ENCODE data around the gene NXPH3. TPM values are rescaled to one million over a fixed set of nuclear protein-coding genes. Genes with fewer than 3 reads are reported as not detected.

Gene NXPH3
- total RNA-seq = 10 to 100 TPM in 1 of 2 donors, 1 to 10 TPM in 1; 4.7 to 15.5 TPM

GRCh38 chr17:49575679-49576087, at the start of gene NXPH3:
TSS of gene NXPH3 (plus strand) at chr17:49575871. CDS start at chr17:49576220, 349 bp downstream.
- TF ChIP-seq CTCF (IDR thresholded peaks at IDR 0.05) (peak; percentile 40 to 89 (median 70)), POLR2AphosphoS5 (IDR thresholded peaks at IDR 0.05) (no peak)
- no peaks in the 10 kb centered on the region for H3K9me3 ChIP-seq
- intact Hi-C loops (cut with DNase I) = loop anchor here (5.0 kb wide), 1 partner anchor 42 kb away; no protein-coding TSS in a partner anchor
- no peaks in the 10 kb centered on the region for H3K4me1 ChIP-seq (replicated peaks)
- peak within 1 kb of the TSS; percentile 67 to 77 for H3K27ac ChIP-seq
- peak within 1 kb of the TSS; percentile 50 to 58 for H3K4me3 ChIP-seq
- peak; percentile 54 for DNase-seq (ENCODE audit: low spot score)
- no peaks in the 10 kb centered on the region for H3K36me3 ChIP-seq
- no peaks in the 10 kb centered on the region for H3K27me3 ChIP-seq (replicated peaks; ENCODE audit: insufficient read depth)
- 2% methylated on average over 51 of the region's 55 CpGs for WGBS

DNA sequence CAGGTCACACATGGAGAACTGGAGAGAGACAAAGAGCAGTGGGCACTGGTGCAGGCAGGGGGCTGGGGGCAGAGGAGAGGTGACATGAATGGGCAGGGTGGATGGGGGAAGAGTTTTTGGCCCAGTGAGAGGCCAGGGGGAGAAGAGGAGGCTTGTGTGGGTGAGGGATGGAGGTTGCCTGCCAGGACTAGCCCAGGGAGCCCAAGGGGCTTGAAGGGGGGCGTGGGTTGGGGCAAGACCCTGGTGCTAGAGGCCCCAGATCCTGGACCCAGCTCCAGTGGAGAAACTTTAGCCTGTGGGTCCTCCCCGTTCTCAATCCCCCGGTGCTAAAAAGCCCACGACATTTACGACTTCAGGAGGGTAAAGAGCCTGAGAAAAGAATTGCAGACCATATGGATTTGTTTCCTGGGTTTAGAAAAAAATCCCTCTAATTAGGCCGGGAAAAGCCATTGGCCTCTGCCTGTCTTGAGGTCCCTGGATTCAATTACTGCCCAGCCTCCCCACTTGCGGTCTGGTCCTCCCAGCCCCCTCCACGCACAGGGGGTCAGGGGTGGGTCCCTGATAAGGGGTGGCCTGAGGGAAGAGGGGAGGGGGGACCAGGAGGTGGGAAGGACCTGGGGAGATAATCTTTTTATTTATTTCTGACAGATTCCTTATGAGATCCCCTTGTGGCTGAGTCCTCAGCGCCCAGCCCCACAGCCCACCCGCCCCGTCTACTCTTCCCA, 47.6 kb upstream of the NXPH3 start:
- Histone ChIP-seq H3K36me3 (no peaks in the 10 kb centered on the region), H3K27ac (no peak overlapping the region), H3K4me1 (replicated peaks) (no peaks in the 10 kb centered on the region), H3K27me3 (replicated peaks; ENCODE audit: insufficient read depth) (no peaks in the 10 kb centered on the region), H3K9me3 (no peaks in the 10 kb centered on the region), H3K4me3 (no peak overlapping the region)
- no peak for DNase-seq (ENCODE audit: low spot score)
- 81% methylated on average over 11 of the region's 11 CpGs for WGBS
- TF ChIP-seq POLR2AphosphoS5 (IDR thresholded peaks at IDR 0.05) = no peak
- no peak for TF ChIP-seq POLR2A (IDR thresholded peaks at IDR 0.05)
- TF ChIP-seq CTCF (IDR thresholded peaks at IDR 0.05) = no peak
- intact Hi-C loops (cut with DNase I) = no loop called here

GRCh38 chr17:49528966-49529365, 46.7 kb upstream of the NXPH3 start:
- no peaks in the 10 kb centered on the region for H3K36me3 ChIP-seq
- H3K4me1 ChIP-seq (replicated peaks) = no peaks in the 10 kb centered on the region
- H3K27ac ChIP-seq = no peak overlapping the region
- WGBS = 93% methylated on average over 3 of the region's 3 CpGs
- H3K4me3 ChIP-seq = no peak overlapping the region
- intact Hi-C loops (cut with DNase I) = no loop called here
- TF ChIP-seq POLR2AphosphoS5 (IDR thresholded peaks at IDR 0.05) (no peak), CTCF (IDR thresholded peaks at IDR 0.05) (no peak), POLR2A (IDR thresholded peaks at IDR 0.05) (no peak)
- no peak for DNase-seq (ENCODE audit: low spot score)
- H3K27me3 ChIP-seq (replicated peaks; ENCODE audit: insufficient read depth) = no peaks in the 10 kb centered on the region
- H3K9me3 ChIP-seq = no peaks in the 10 kb centered on the region

GRCh38 chr17:49530118-49530517, 45.6 kb upstream of the NXPH3 start:
- no peak overlapping the region for H3K4me3 ChIP-seq
- H3K36me3 ChIP-seq = no peaks in the 10 kb centered on the region
- intact Hi-C loops (cut with DNase I) = no loop called here
- DNase-seq (ENCODE audit: low spot score) = no peak
- no peaks in the 10 kb centered on the region for H3K4me1 ChIP-seq (replicated peaks)
- H3K27me3 ChIP-seq (replicated peaks; ENCODE audit: insufficient read depth) = no peaks in the 10 kb centered on the region
- H3K9me3 ChIP-seq = no peaks in the 10 kb centered on the region
- TF ChIP-seq POLR2A (IDR thresholded peaks at IDR 0.05) (no peak), CTCF (IDR thresholded peaks at IDR 0.05) (no peak), POLR2AphosphoS5 (IDR thresholded peaks at IDR 0.05) (no peak)
- H3K27ac ChIP-seq = no peak overlapping the region
- 100% methylated on average over 1 of the region's 1 CpG for WGBS

- no peak overlapping the region for H3K4me3 ChIP-seq
- H3K27me3 ChIP-seq (replicated peaks; ENCODE audit: insufficient read depth) = no peaks in the 10 kb centered on the region
- no peaks in the 10 kb centered on the region for H3K36me3 ChIP-seq
- intact Hi-C loops (cut with DNase I) = no loop called here
- no peaks in the 10 kb centered on the region for H3K9me3 ChIP-seq
- peaks cover 6% of the 10 kb centered on the region for H3K4me1 ChIP-seq (replicated peaks)
- 82% methylated on average over 3 of the region's 3 CpGs for WGBS
- DNase-seq (ENCODE audit: low spot score) = no peak
- H3K27ac ChIP-seq = no peak overlapping the region
- TF ChIP-seq CTCF (IDR thresholded peaks at IDR 0.05) = no peak
- TF ChIP-seq POLR2AphosphoS5 (IDR thresholded peaks at IDR 0.05) = no peak
- TF ChIP-seq POLR2A (IDR thresholded peaks at IDR 0.05) = no peak
Measured at GRCh38 chr17:49543860-49544259, 31.8 kb upstream of the NXPH3 start.

Measured in prostate gland (tissue), 2 donors.